ENCODE measurements around the gene YWHAE. TPM values are rescaled to one million over a fixed set of nuclear protein-coding genes. Genes with fewer than 3 reads are reported as not detected.
"Not testable (repeated sequence)": the region's sequence is repeated elsewhere in the genome, so short reads cannot be mapped to it uniquely, and the experiment has no call there.

The YWHAE gene
- total RNA-seq, 1 donor from 2014 or later: 263 TPM

GRCh38 chr17:1360975-1361374 lies 39.0 kb downstream of the YWHAE start:
- Mint-ChIP-seq H3K36me3 (ENCODE audit: low read depth) (peaks cover 66% of the 10 kb centered on the region), H3K4me3 (no peak overlapping the region), H3K27me3 (no peaks in the 10 kb centered on the region), H3K4me1 (peaks cover 48% of the 10 kb centered on the region), H3K9me3 (no peaks in the 10 kb centered on the region), H3K27ac (peak overlapping the region; percentile 2)
- DNase-seq: no peak
- intact Hi-C loops (cut with micrococcal nuclease): loop anchor here (5.0 kb wide), 1 partner anchor 36 kb away; no protein-coding TSS in a partner anchor
- ChIA-PET CTCF (interaction anchor here (1.0 to 2.7 kb wide), 5 partner anchors 10 to 269 kb away, joined by 4 to 21 read pairs (median 11); partner anchors contain the start of genes INPP5K and SLC43A2), POLR2A (interaction anchor here (1.8 to 2.3 kb wide), 2 partner anchors 39 to 155 kb away, joined by 17 to 33 read pairs; partner anchors contain the start of genes INPP5K and YWHAE)
- TF ChIP-seq CTCF (IDR thresholded peaks at IDR 0.05): no peak
- no peak for ATAC-seq (ENCODE audit: low read depth)

GRCh38 chr17:1360315-1360714 lies 39.7 kb downstream of the YWHAE start:
- H3K9me3 Mint-ChIP-seq; CTCF ChIA-PET; H3K27me3 Mint-ChIP-seq; ATAC-seq (ENCODE audit: low read depth); H3K4me3 Mint-ChIP-seq; POLR2A ChIA-PET; DNase-seq; H3K27ac Mint-ChIP-seq: not testable (repeated sequence)
- intact Hi-C loops (cut with micrococcal nuclease): loop anchor here (5.0 kb wide), 1 partner anchor 37 kb away; no protein-coding TSS in a partner anchor
- Mint-ChIP-seq H3K4me1 (peaks cover 41% of the 10 kb centered on the region), H3K36me3 (ENCODE audit: low read depth) (peaks cover 69% of the 10 kb centered on the region)

- H3K4me3 Mint-ChIP-seq: no peak overlapping the region
- peaks cover 75% of the 10 kb centered on the region for H3K36me3 Mint-ChIP-seq (ENCODE audit: low read depth)
- H3K27ac Mint-ChIP-seq: no peak overlapping the region
- DNase-seq (no peak), ATAC-seq (ENCODE audit: low read depth) (no peak)
- intact Hi-C loops (cut with micrococcal nuclease): no loop called here
- H3K27me3 Mint-ChIP-seq: no peaks in the 10 kb centered on the region
- peaks cover 2% of the 10 kb centered on the region for H3K4me1 Mint-ChIP-seq
- TF ChIP-seq CTCF (IDR thresholded peaks at IDR 0.05): no peak
- no peaks in the 10 kb centered on the region for H3K9me3 Mint-ChIP-seq
- ChIA-PET CTCF (interaction anchor here (1.1 kb wide), 1 partner anchor 38 kb away, joined by 3 read pairs; no protein-coding TSS in a partner anchor), POLR2A (interaction anchor here (0.6 to 0.8 kb wide), 3 partner anchors 46 to 383 kb away, joined by 3 to 7 read pairs (median 5); partner anchors contain the start of gene YWHAE)
Measured at GRCh38 chr17:1354030-1354429, 46.0 kb downstream of the YWHAE start.

GRCh38 chr17:1352530-1352929 lies 47.5 kb downstream of the YWHAE start:
- H3K9me3 Mint-ChIP-seq; H3K27me3 Mint-ChIP-seq; H3K27ac Mint-ChIP-seq; DNase-seq; H3K4me1 Mint-ChIP-seq; H3K4me3 Mint-ChIP-seq; ATAC-seq (ENCODE audit: low read depth); intact Hi-C loops (cut with micrococcal nuclease): not testable (repeated sequence)
- peaks cover 78% of the 10 kb centered on the region for H3K36me3 Mint-ChIP-seq (ENCODE audit: low read depth)
- CTCF ChIA-PET: interaction anchor here (1.6 kb wide), 1 partner anchor 13 kb away, joined by 4 read pairs; no protein-coding TSS in a partner anchor
- POLR2A ChIA-PET: interaction anchor here (0.6 to 0.7 kb wide), 3 partner anchors 9 to 204 kb away, joined by 3 to 6 read pairs (median 4); no protein-coding TSS in a partner anchor

- ATAC-seq (ENCODE audit: low read depth) (no peak), DNase-seq (no peak)
- Mint-ChIP-seq H3K9me3 (no peaks in the 10 kb centered on the region), H3K27ac (no peak overlapping the region), H3K27me3 (no peaks in the 10 kb centered on the region), H3K4me3 (no peak overlapping the region), H3K36me3 (ENCODE audit: low read depth) (peaks cover 79% of the 10 kb centered on the region), H3K4me1 (peaks cover 6% of the 10 kb centered on the region)
- TF ChIP-seq CTCF (IDR thresholded peaks at IDR 0.05): no peak
- POLR2A ChIA-PET: interaction anchor here (0.6 to 0.7 kb wide), 3 partner anchors 190 to 274 kb away, joined by 3 to 6 read pairs (median 3); no protein-coding TSS in a partner anchor
- CTCF ChIA-PET: interaction anchor here (1.6 kb wide), 1 partner anchor 13 kb away, joined by 4 read pairs; no protein-coding TSS in a partner anchor
- intact Hi-C loops (cut with micrococcal nuclease): no loop called here
Measured at GRCh38 chr17:1351971-1352370, 48.1 kb downstream of the YWHAE start.

GRCh38 chr17:1351275-1351674 lies 48.7 kb downstream of the YWHAE start:
- Mint-ChIP-seq H3K9me3 (no peaks in the 10 kb centered on the region), H3K27me3 (no peaks in the 10 kb centered on the region), H3K27ac (no peak overlapping the region), H3K36me3 (ENCODE audit: low read depth) (peaks cover 78% of the 10 kb centered on the region), H3K4me1 (peaks cover 6% of the 10 kb centered on the region), H3K4me3 (no peak overlapping the region)
- TF ChIP-seq CTCF (IDR thresholded peaks at IDR 0.05): no peak
- CTCF ChIA-PET: interaction anchor here (0.8 kb wide), 1 partner anchor 92 kb away, joined by 3 read pairs; no protein-coding TSS in a partner anchor
- DNase-seq (no peak), ATAC-seq (ENCODE audit: low read depth) (no peak)
- POLR2A ChIA-PET: interaction anchor here (0.6 kb wide), 1 partner anchor 275 kb away, joined by 3 read pairs; no protein-coding TSS in a partner anchor
- intact Hi-C loops (cut with micrococcal nuclease): no loop called here

Data from activated B cell treated with CpG ODN at 0.5 μM for 24 hours (primary cell).